ENCODE results near the gene PAIP1. TPM values are rescaled to one million over a fixed set of nuclear protein-coding genes. Genes with fewer than 3 reads are reported as not detected.

Gene PAIP1
- total and polyA plus RNA-seq, 10 donors, result 24.9 to 65.2 (median 43.8) TPM

DNA sequence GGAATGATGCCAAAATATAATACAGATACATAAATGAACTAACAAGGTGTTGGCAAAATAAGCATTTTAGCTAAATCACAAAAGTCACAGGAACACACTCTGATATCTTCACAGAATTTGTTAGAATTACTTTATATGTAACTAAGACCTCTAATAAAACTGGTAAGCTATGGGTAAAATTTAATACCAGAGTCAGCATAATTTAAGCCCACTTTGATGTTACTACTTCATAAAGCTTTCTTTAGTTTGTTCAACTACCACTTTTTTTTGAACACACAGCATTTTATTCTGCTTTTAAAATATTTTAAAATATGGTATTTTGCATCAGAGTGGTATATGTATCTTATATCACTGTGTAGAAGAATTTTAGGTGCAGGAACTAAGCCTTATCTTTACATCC is 19.9 kb downstream of the PAIP1 start:
- H3K9me3 ChIP-seq, result no peaks in the 10 kb centered on the region
- H3K27ac ChIP-seq, result no peak overlapping the region
- no peak for DNase-seq
- H3K36me3 ChIP-seq, result peaks cover 5 to 98% (median 66%) of the 10 kb centered on the region in 6 donors
- no peak for TF ChIP-seq POLR2AphosphoS5 (IDR thresholded peaks at IDR 0.05)
- TF ChIP-seq POLR2A (IDR thresholded peaks at IDR 0.05), result no peak
- TF ChIP-seq, protein P1, sequence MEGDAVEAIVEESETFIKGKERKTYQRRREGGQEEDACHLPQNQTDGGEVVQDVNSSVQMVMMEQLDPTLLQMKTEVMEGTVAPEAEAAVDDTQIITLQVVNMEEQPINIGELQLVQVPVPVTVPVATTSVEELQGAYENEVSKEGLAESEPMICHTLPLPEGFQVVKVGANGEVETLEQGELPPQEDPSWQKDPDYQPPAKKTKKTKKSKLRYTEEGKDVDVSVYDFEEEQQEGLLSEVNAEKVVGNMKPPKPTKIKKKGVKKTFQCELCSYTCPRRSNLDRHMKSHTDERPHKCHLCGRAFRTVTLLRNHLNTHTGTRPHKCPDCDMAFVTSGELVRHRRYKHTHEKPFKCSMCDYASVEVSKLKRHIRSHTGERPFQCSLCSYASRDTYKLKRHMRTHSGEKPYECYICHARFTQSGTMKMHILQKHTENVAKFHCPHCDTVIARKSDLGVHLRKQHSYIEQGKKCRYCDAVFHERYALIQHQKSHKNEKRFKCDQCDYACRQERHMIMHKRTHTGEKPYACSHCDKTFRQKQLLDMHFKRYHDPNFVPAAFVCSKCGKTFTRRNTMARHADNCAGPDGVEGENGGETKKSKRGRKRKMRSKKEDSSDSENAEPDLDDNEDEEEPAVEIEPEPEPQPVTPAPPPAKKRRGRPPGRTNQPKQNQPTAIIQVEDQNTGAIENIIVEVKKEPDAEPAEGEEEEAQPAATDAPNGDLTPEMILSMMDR (IDR thresholded peaks at IDR 0.05 in 8 of 11, conservative IDR thresholded peaks at IDR 0.05 in 3 of 11), result no peak
- intact Hi-C loops (cut with DNase I; ENCODE audit: low total_unique reads), result no loop called here
- H3K27me3 ChIP-seq (replicated peaks in 1 of 7), result no peaks in the 10 kb centered on the region
- peaks cover 0 to 8% (median 0%) of the 10 kb centered on the region in 6 donors for H3K4me1 ChIP-seq
- H3K4me3 ChIP-seq, result no peak overlapping the region

DNA sequence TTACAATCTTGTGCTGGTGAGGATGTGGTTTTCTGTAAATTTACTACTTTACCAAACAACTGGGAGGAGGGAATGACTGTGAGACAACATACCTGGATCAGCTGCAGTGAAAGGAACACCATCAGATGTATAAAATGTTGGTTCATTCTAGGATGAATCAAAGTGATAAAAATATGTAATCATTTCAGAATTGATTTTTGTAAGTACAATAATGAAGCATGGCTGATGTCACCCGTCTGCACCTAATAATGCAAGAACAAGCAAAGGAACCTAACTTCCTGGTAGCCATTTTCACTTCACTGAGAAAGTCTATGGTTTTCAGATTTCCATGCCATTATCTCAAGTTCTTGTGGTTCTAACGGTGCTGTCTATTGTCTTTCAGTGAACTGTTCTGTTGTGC is 23.2 kb downstream of the PAIP1 start:
- intact Hi-C loops (cut with DNase I; ENCODE audit: low total_unique reads), result no loop called here
- no peak for TF ChIP-seq POLR2A (IDR thresholded peaks at IDR 0.05)
- no peak for TF ChIP-seq POLR2AphosphoS5 (IDR thresholded peaks at IDR 0.05)
- TF ChIP-seq, protein P1 (IDR thresholded peaks at IDR 0.05 in 8 of 11, conservative IDR thresholded peaks at IDR 0.05 in 3 of 11), result no peak
- WGBS, 5 donors, result 65 to 82% (median 77%) methylated on average over 2 of the region's 2 CpGs
- H3K36me3 ChIP-seq, result peaks cover 13 to 100% (median 74%) of the 10 kb centered on the region in 6 donors
- H3K4me3 ChIP-seq, result no peak overlapping the region
- DNase-seq, result no peak
- H3K4me1 ChIP-seq, result peaks cover 0 to 5% (median 0%) of the 10 kb centered on the region in 6 donors
- H3K27ac ChIP-seq, result no peak overlapping the region
- H3K27me3 ChIP-seq (replicated peaks in 1 of 7), result no peaks in the 10 kb centered on the region
- no peaks in the 10 kb centered on the region for H3K9me3 ChIP-seq

DNA sequence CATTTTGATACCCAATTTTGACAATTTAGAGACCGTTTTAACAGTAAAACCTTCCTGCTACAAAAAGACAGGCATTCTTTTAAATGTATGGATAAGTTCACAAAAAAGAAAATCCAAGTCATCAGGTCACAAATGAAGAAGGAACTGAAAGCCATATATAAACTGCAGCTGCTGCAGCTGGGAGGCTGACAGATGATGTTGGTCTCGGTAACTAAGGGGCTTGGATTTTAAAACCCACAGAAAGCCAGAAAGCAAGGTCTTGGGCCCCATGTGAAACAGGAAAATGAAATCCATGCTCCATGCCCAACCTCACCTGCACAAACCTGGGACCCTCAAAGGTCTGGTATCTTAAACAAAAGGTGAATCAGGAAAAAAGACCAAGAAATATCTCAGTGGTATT is 26.2 kb downstream of the PAIP1 start:
- H3K9me3 ChIP-seq, result no peaks in the 10 kb centered on the region
- WGBS, 5 donors, result 76 to 87% (median 85%) methylated on average over 2 of the region's 2 CpGs
- H3K27ac ChIP-seq, result no peak overlapping the region
- intact Hi-C loops (cut with DNase I; ENCODE audit: low total_unique reads), result no loop called here
- H3K4me1 ChIP-seq, result no peaks in the 10 kb centered on the region
- no peaks in the 10 kb centered on the region for H3K27me3 ChIP-seq (replicated peaks in 1 of 7)
- peaks cover 13 to 92% (median 71%) of the 10 kb centered on the region in 6 donors for H3K36me3 ChIP-seq
- DNase-seq, result no peak
- H3K4me3 ChIP-seq, result no peak overlapping the region
- TF ChIP-seq POLR2A (IDR thresholded peaks at IDR 0.05), result no peak
- TF ChIP-seq POLR2AphosphoS5 (IDR thresholded peaks at IDR 0.05), result no peak
- TF ChIP-seq, protein P1 (IDR thresholded peaks at IDR 0.05 in 8 of 11, conservative IDR thresholded peaks at IDR 0.05 in 3 of 11), result no peak

DNA sequence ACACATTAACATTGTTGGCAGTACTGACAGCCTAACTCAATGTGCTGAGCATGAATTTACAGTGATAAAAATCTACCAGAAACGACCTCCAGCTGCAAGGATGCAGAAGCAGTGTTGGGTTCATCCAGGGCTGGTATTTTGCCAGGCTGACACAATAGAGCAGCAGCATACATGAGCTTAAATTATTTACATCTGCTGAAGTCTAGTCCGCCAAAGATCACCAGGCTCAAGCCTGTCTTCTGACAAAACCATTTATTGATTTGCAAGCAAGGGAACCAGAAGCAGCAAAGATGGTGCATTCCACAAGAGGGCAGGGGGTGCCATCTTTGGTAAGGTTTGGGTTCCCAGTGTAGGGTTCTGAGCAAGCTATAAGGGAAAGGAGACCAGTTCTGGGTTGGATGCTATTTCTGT is 33.2 kb downstream of the PAIP1 start:
- TF ChIP-seq POLR2A (IDR thresholded peaks at IDR 0.05) (no peak), POLR2AphosphoS5 (IDR thresholded peaks at IDR 0.05) (no peak)
- TF ChIP-seq, protein P1 (IDR thresholded peaks at IDR 0.05 in 8 of 11, conservative IDR thresholded peaks at IDR 0.05 in 3 of 11), result no peak
- H3K36me3 ChIP-seq, result peaks cover under 1 to 49% (median 26%) of the 10 kb centered on the region in 6 donors
- no peak for DNase-seq
- H3K27me3 ChIP-seq (replicated peaks in 1 of 7), result no peaks in the 10 kb centered on the region
- intact Hi-C loops (cut with DNase I; ENCODE audit: low total_unique reads), result no loop called here
- H3K9me3 ChIP-seq, result no peaks in the 10 kb centered on the region
- no peak overlapping the region for H3K4me3 ChIP-seq
- H3K27ac ChIP-seq, result no peak overlapping the region
- no peaks in the 10 kb centered on the region for H3K4me1 ChIP-seq
- 75 to 84% (median 82%) methylated on average over 2 of the region's 2 CpGs for WGBS, 5 donors
